H9 (cell line): ENCODE data around the gene SCRN1. TPM values are rescaled to one million over a fixed set of nuclear protein-coding genes. Genes with fewer than 3 reads are reported as not detected.

Experiments
- DNase-seq: peaks from one replicate; pipeline ENCODE4 v3.0.0-alpha.2; 2017
- H2AFZ ChIP-seq: one replicate; pipeline ENCODE4 v1.6.1; 2013; ENCODE audit warnings: mild to moderate bottlenecking, low read length, control low read depth, moderate library complexity
- H2AK5ac ChIP-seq: 2 replicates; pipeline ENCODE4 v1.6.1; 2013; ENCODE audit warnings: low read length, control low read depth, mixed read lengths; ENCODE audit not compliant: insufficient read length
- H2BK120ac ChIP-seq: one replicate; pipeline ENCODE4 v1.6.1; 2013; ENCODE audit warnings: low read depth, mild to moderate bottlenecking, low read length, control low read depth, inconsistent platforms; ENCODE audit not compliant: poor library complexity, severe bottlenecking
- H2BK12ac ChIP-seq: 2 replicates; pipeline ENCODE4 v1.6.1; 2013; ENCODE audit warnings: low read length, control low read depth, mixed read lengths, low read depth; ENCODE audit not compliant: insufficient read length
- H2BK15ac ChIP-seq: 2 replicates; pipeline ENCODE4 v1.6.1; 2013; ENCODE audit warnings: low read depth, low read length, control low read depth
- H2BK20ac ChIP-seq: one replicate; pipeline ENCODE4 v1.6.1; 2013; ENCODE audit warnings: low read depth, mild to moderate bottlenecking, low read length, control low read depth, inconsistent platforms; ENCODE audit not compliant: poor library complexity, severe bottlenecking
- H2BK5ac ChIP-seq: 2 replicates; pipeline ENCODE4 v1.6.1; 2013; ENCODE audit warnings: low read length, control low read depth, mixed read lengths; ENCODE audit not compliant: insufficient read length
- H3K14ac ChIP-seq: 2 replicates; pipeline ENCODE4 v1.6.1; 2013; ENCODE audit warnings: low read length, control low read depth; ENCODE audit not compliant: insufficient read depth
- H3K18ac ChIP-seq: 2 replicates; pipeline ENCODE4 v1.6.1; 2013; ENCODE audit warnings: low read depth, mild to moderate bottlenecking, mixed read lengths, low read length, control low read depth; ENCODE audit not compliant: insufficient read length
- H3K23ac ChIP-seq: 2 replicates; pipeline ENCODE4 v1.6.1; 2013; ENCODE audit warnings: low read length, control low read depth, mixed read lengths, low read depth; ENCODE audit not compliant: insufficient read length
- H3K23me2 ChIP-seq: 2 replicates; pipeline ENCODE4 v1.6.1; 2013; ENCODE audit warnings: low read depth, mild to moderate bottlenecking, mixed read lengths, low read length, control low read depth; ENCODE audit not compliant: insufficient read length, poor library complexity, severe bottlenecking
- H3K27ac ChIP-seq: 2 replicates; pipeline ENCODE4 v1.5.1; 2013; ENCODE audit warnings: low read length, control low read depth, mixed read lengths, low read depth; ENCODE audit not compliant: insufficient read length
- H3K27me3 ChIP-seq: 2 replicates; pipeline ENCODE4 v1.6.1; 2013; ENCODE audit warnings: low read length, control low read depth, inconsistent platforms; ENCODE audit not compliant: insufficient read depth
- H3K4ac ChIP-seq: 2 replicates; pipeline ENCODE4 v1.6.1; 2013; ENCODE audit warnings: low read depth, mild to moderate bottlenecking, control low read depth, inconsistent platforms, low read length, moderate library complexity
- H3K4me1 ChIP-seq: 2 replicates; pipeline ENCODE4 v1.6.1; 2013; ENCODE audit warnings: low read length, control low read depth, inconsistent platforms; ENCODE audit not compliant: insufficient read depth
- H3K4me2 ChIP-seq: 2 replicates; pipeline ENCODE4 v1.6.1; 2013; ENCODE audit warnings: low read length, control low read depth, mixed read lengths; ENCODE audit not compliant: insufficient read length, insufficient read depth
- H3K56ac ChIP-seq: 2 replicates; pipeline ENCODE4 v1.6.1; 2013; ENCODE audit warnings: low read depth, mild to moderate bottlenecking, mixed read lengths, low read length, control low read depth; ENCODE audit not compliant: insufficient read length
- H3K79me1 ChIP-seq: 2 replicates; pipeline ENCODE4 v1.6.1; 2013; ENCODE audit warnings: low read depth, mild to moderate bottlenecking, moderate library complexity, low read length, control low read depth, inconsistent platforms; ENCODE audit not compliant: insufficient read depth, poor library complexity, severe bottlenecking
- H3K79me2 ChIP-seq: 2 replicates; pipeline ENCODE4 v1.6.1; 2013; ENCODE audit warnings: low read length, control low read depth, inconsistent platforms; ENCODE audit not compliant: insufficient read depth
- H3K9ac ChIP-seq: 2 replicates; pipeline ENCODE4 v1.6.1; 2013; ENCODE audit warnings: low read length, control low read depth, mixed read lengths; ENCODE audit not compliant: insufficient read length; ENCODE audit errors: extremely low read depth
- H3K9me3 ChIP-seq: one replicate; pipeline ENCODE4 v1.6.1; 2013; ENCODE audit warnings: low read depth, low read length, inconsistent platforms; ENCODE audit not compliant: control insufficient read depth
- H3T11ph ChIP-seq: one replicate; pipeline ENCODE4 v1.6.1; 2013; ENCODE audit warnings: mild to moderate bottlenecking, low read length, control low read depth, inconsistent platforms
- H4K20me1 ChIP-seq: one replicate; pipeline ENCODE4 v1.6.1; 2013; ENCODE audit not compliant: control insufficient read depth, insufficient read length, insufficient read depth
- H4K5ac ChIP-seq: 2 replicates; pipeline ENCODE4 v1.6.1; 2013; ENCODE audit warnings: low read depth, mild to moderate bottlenecking, mixed read lengths, low read length, control low read depth; ENCODE audit not compliant: insufficient read length
- H4K8ac ChIP-seq: replicated peaks from 2 replicates; pipeline ENCODE4 v1.6.1; 2013; ENCODE audit warnings: low read length, control low read depth, mixed read lengths, low read depth; ENCODE audit not compliant: insufficient read length
- H4K91ac ChIP-seq: 2 replicates; pipeline ENCODE4 v1.6.1; 2013; ENCODE audit warnings: low read depth, mild to moderate bottlenecking, moderate library complexity, mixed read lengths, low read length, control low read depth; ENCODE audit not compliant: insufficient read length
- H3K27ac Mint-ChIP-seq, 3 experiments: 2 replicates in 2 of 3; 3 replicates in 1 of 3; pipeline ENCODE4 v1.8.0; 2020 to 2021; ENCODE audit warnings: mixed read lengths in 3 of 3, mild to moderate bottlenecking in 1 of 3, moderate library complexity in 1 of 3
- H3K27me3 Mint-ChIP-seq: 2 replicates; pipeline ENCODE4 v1.8.0; 2021; ENCODE audit warnings: low read depth, mild to moderate bottlenecking, moderate library complexity, mixed read lengths
- H3K36me3 Mint-ChIP-seq, 3 experiments: 2 replicates in 2 of 3; 3 replicates in 1 of 3; pipeline ENCODE4 v1.8.0; 2020 to 2021; ENCODE audit warnings: low read depth in 3 of 3, mixed read lengths in 3 of 3; ENCODE audit not compliant: insufficient read depth in 1 of 3
- H3K4me1 Mint-ChIP-seq, 2 experiments: 2 replicates each; pipeline ENCODE4 v1.8.0; 2020; ENCODE audit warnings: mixed read lengths in 2 of 2
- H3K4me3 Mint-ChIP-seq, 2 experiments: 2 replicates in 1 of 2; 3 replicates in 1 of 2; pipeline ENCODE4 v1.8.0; 2020 to 2021; ENCODE audit warnings: mild to moderate bottlenecking in 2 of 2, mixed read lengths in 2 of 2, moderate library complexity in 1 of 2
- H3K9me3 Mint-ChIP-seq, 2 experiments: 2 replicates in 1 of 2; 3 replicates in 1 of 2; pipeline ENCODE4 v1.8.0; 2020; ENCODE audit warnings: mild to moderate bottlenecking in 2 of 2, mixed read lengths in 2 of 2, moderate library complexity in 1 of 2
- WGBS: extraction: QIAGEN DNeasy Blood & Tissue Kit; methylation state at CpG from one replicate; pipeline ENCODE4 v1.1.7; 2013; ENCODE audit warnings: missing lambda C conversion rate, low lambda C conversion rate, mixed read lengths; ENCODE audit not compliant: insufficient read length; ENCODE audit errors: extremely low coverage; 5-methylcytosine and 5-hydroxymethylcytosine counted together
- total RNA-seq: library from RNA; stranded (reverse); gene quantifications from 2 replicates; pipeline ENCODE4 v1.2.1, GENCODE V29; 2021
- TF ChIP-seq, protein P1 (sequence below): fragments of 200-600 bp; sonication (generic); conservative IDR thresholded peaks from 3 replicates; pipeline ENCODE4 v1.8.0; 2021; ENCODE audit warnings: antibody characterized with exemption, mild to moderate bottlenecking

The SCRN1 gene
- total RNA-seq, 1 experiment from 2014 or later: 101 TPM

DNA sequence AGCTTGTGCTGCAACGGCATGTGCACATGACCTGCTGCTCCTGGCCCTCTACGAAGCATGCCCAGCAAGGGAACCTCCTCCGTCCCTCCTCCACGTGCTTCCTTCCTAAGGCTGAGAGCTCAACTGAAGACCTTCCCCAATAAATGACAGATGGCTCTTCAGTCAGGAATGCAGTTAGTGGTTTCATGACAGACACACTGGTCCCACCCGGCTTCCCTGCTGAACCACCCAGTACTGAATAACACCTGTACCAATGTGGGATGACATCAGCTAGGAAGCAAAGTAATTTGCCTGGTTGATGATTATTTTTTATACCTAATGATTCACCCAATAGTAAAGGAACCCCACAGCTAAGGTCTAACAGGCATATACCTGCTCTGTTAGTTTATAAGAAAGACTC is 69.1 kb downstream of the SCRN1 start:
- WGBS: no CpG with 5 or more reads among the region's 5 CpGs
- no peaks in the 10 kb centered on the region for H3K27me3 Mint-ChIP-seq
- Histone ChIP-seq H3K9ac (no peak overlapping the region), H3K4me1 (no peaks in the 10 kb centered on the region), H2BK12ac (no peak overlapping the region), H3K27me3 (no peaks in the 10 kb centered on the region), H4K5ac (no peak overlapping the region), H2AK5ac (no peak overlapping the region), H3K4me2 (no peak overlapping the region), H3K27ac (no peak overlapping the region), H3K4ac (no peak overlapping the region), H3K23me2 (no peaks in the 10 kb centered on the region), H3T11ph (no peak overlapping the region), H3K79me2 (no peaks in the 10 kb centered on the region), H4K91ac (no peak overlapping the region), H2BK120ac (no peak overlapping the region), H3K9me3 (no peaks in the 10 kb centered on the region), H3K18ac (no peak overlapping the region), H3K56ac (no peak overlapping the region), H4K20me1 (no peaks in the 10 kb centered on the region), H2BK5ac (no peak overlapping the region), H3K79me1 (no peaks in the 10 kb centered on the region), H3K14ac (no peak overlapping the region), H2AFZ (no peak overlapping the region), H4K8ac (no peak overlapping the region), H3K23ac (no peak overlapping the region), H2BK20ac (no peak overlapping the region), H2BK15ac (no peak overlapping the region)
- peaks cover 3% of the 10 kb centered on the region in 2 experiments; a peak in 2 of 4 replicates for H3K4me1 Mint-ChIP-seq
- TF ChIP-seq, protein P1, sequence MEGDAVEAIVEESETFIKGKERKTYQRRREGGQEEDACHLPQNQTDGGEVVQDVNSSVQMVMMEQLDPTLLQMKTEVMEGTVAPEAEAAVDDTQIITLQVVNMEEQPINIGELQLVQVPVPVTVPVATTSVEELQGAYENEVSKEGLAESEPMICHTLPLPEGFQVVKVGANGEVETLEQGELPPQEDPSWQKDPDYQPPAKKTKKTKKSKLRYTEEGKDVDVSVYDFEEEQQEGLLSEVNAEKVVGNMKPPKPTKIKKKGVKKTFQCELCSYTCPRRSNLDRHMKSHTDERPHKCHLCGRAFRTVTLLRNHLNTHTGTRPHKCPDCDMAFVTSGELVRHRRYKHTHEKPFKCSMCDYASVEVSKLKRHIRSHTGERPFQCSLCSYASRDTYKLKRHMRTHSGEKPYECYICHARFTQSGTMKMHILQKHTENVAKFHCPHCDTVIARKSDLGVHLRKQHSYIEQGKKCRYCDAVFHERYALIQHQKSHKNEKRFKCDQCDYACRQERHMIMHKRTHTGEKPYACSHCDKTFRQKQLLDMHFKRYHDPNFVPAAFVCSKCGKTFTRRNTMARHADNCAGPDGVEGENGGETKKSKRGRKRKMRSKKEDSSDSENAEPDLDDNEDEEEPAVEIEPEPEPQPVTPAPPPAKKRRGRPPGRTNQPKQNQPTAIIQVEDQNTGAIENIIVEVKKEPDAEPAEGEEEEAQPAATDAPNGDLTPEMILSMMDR: no peak
- DNase-seq: no peak
- peaks cover 5 to 61% (median 16%) of the 10 kb centered on the region in 3 experiments; a peak in 6 of 7 replicates for H3K36me3 Mint-ChIP-seq
- no peak overlapping the region for H3K4me3 Mint-ChIP-seq
- no peak overlapping the region for H3K27ac Mint-ChIP-seq
- H3K9me3 Mint-ChIP-seq: no peaks in the 10 kb centered on the region
